Vagina (tissue), 2 donors: ENCODE measurements around the gene CBX4. TPM values are rescaled to one million over a fixed set of nuclear protein-coding genes. Genes with fewer than 3 reads are reported as not detected.
A peak's percentile ranks its signal among the peaks of the same experiment; 100 is the strongest.

Experiments used
- DNase-seq, 2 donors: peaks; one replicate each; pipeline ENCODE4 v3.0.0-alpha.2; 2017; ENCODE audit errors: extremely low spot score in 2 of 2
- H3K27ac ChIP-seq: fragments of 200-600 bp; sonication (generic); one replicate; pipeline ENCODE4 v1.5.1; 2019
- H3K27me3 ChIP-seq: fragments of 200-600 bp; sonication (generic); one replicate; pipeline ENCODE4 v1.5.1; 2019
- H3K36me3 ChIP-seq, 2 donors: fragments of 200-600 bp; sonication (generic); one replicate each; pipeline ENCODE4 v1.5.1; 2017 to 2019
- H3K4me1 ChIP-seq: fragments of 200-600 bp; sonication (generic); one replicate; pipeline ENCODE4 v1.5.1; 2019
- H3K4me3 ChIP-seq, 2 donors: fragments of 200-600 bp; sonication (generic); 1 replicate in 1 of 2; 2 replicates in 1 of 2; pipeline ENCODE4 v1.5.1; 2016 to 2019
- H3K9me3 ChIP-seq: fragments of 200-600 bp; sonication (generic); one replicate; pipeline ENCODE4 v1.5.1; 2019
- CTCF ChIP-seq, 3 experiments: fragments of 450-650 bp in 2 of 3; fragments of 200-600 bp in 1 of 3; sonication (generic) in 1 of 3; IDR thresholded peaks; one replicate each; pipeline ENCODE4 v1.5.1; 2017 to 2019; ENCODE audit warnings: antibody characterized with exemption in 3 of 3, mild to moderate bottlenecking in 2 of 3, moderate library complexity in 2 of 3
- POLR2A ChIP-seq, 2 donors: fragments of 450-650 bp; IDR thresholded peaks; one replicate each; pipeline ENCODE4 v1.6.1; 2017; ENCODE audit warnings: antibody characterized with exemption in 2 of 2, mild to moderate bottlenecking in 2 of 2, moderate library complexity in 2 of 2
- POLR2AphosphoS5 ChIP-seq, 2 donors: sonication (generic); formaldehyde crosslinking; IDR thresholded peaks; one replicate each; pipeline ENCODE4 v1.9.0; 2017; ENCODE audit warnings: antibody characterized with exemption in 2 of 2, mild to moderate bottlenecking in 2 of 2, low read depth in 1 of 2; ENCODE audit not compliant: insufficient read depth in 1 of 2
- intact Hi-C: fragments of 100-400 bp; cut with DNase I; formaldehyde crosslinking; loops from one replicate; pipeline ENCODE4 v1.15.1; 2023
- total RNA-seq: library from RNA; depleted of rRNA; stranded (reverse); fragments of >200 nt; gene quantifications from one replicate; pipeline ENCODE4 v1.2.3, GENCODE V29; 2016

Gene CBX4
- total RNA-seq, 1 donor from 2014 or later = 13.0 TPM

GRCh38 chr17:79811868-79812352, 27.3 kb downstream of the CBX4 start:
- no peak for TF ChIP-seq POLR2AphosphoS5 (IDR thresholded peaks at IDR 0.05; ENCODE audit: insufficient read depth in 1 of 2, low read depth in 1 of 2)
- DNase-seq = no peak
- Histone ChIP-seq H3K4me1 (peaks cover 52% of the 10 kb centered on the region), H3K27ac (no peak overlapping the region), H3K4me3 (peak overlapping the region in 1 of 2 donors; percentile 10), H3K27me3 (peaks cover 47% of the 10 kb centered on the region), H3K9me3 (no peaks in the 10 kb centered on the region), H3K36me3 (no peaks in the 10 kb centered on the region)
- intact Hi-C loops = no loop called here

GRCh38 chr17:79811011-79811867, 28.0 kb downstream of the CBX4 start:
- Histone ChIP-seq H3K4me1 (peaks cover 52% of the 10 kb centered on the region), H3K9me3 (no peaks in the 10 kb centered on the region), H3K36me3 (no peaks in the 10 kb centered on the region), H3K27ac (no peak overlapping the region), H3K27me3 (peaks cover 48% of the 10 kb centered on the region), H3K4me3 (peak overlapping the region in 1 of 2 donors; percentile 10)
- DNase-seq = no peak
- intact Hi-C loops = no loop called here
- no peak for TF ChIP-seq POLR2A (IDR thresholded peaks at IDR 0.05)
- TF ChIP-seq POLR2AphosphoS5 (IDR thresholded peaks at IDR 0.05; ENCODE audit: insufficient read depth in 1 of 2, low read depth in 1 of 2) = no peak
- TF ChIP-seq CTCF (IDR thresholded peaks at IDR 0.05) = peak in 1 of 3 experiments; percentile 3

GRCh38 chr17:79810130-79811010, 28.9 kb downstream of the CBX4 start:
- Histone ChIP-seq H3K27ac (no peak overlapping the region), H3K9me3 (no peaks in the 10 kb centered on the region), H3K4me1 (peaks cover 47% of the 10 kb centered on the region), H3K27me3 (peaks cover 49% of the 10 kb centered on the region), H3K36me3 (no peaks in the 10 kb centered on the region), H3K4me3 (peak overlapping the region in 1 of 2 donors; percentile 19)
- TF ChIP-seq CTCF (IDR thresholded peaks at IDR 0.05) = no peak
- TF ChIP-seq POLR2AphosphoS5 (IDR thresholded peaks at IDR 0.05; ENCODE audit: insufficient read depth in 1 of 2, low read depth in 1 of 2) = no peak
- no peak for TF ChIP-seq POLR2A (IDR thresholded peaks at IDR 0.05)
- no peak for DNase-seq
- intact Hi-C loops = no loop called here

- peaks cover 39% of the 10 kb centered on the region for H3K4me1 ChIP-seq
- TF ChIP-seq POLR2A (IDR thresholded peaks at IDR 0.05) = no peak
- no peak for TF ChIP-seq POLR2AphosphoS5 (IDR thresholded peaks at IDR 0.05; ENCODE audit: insufficient read depth in 1 of 2, low read depth in 1 of 2)
- TF ChIP-seq CTCF (IDR thresholded peaks at IDR 0.05) = no peak
- intact Hi-C loops = no loop called here
- no peaks in the 10 kb centered on the region for H3K9me3 ChIP-seq
- H3K4me3 ChIP-seq = peak overlapping the region in 1 of 2 donors; percentile 19
- H3K27me3 ChIP-seq = peaks cover 41% of the 10 kb centered on the region
- no peaks in the 10 kb centered on the region for H3K36me3 ChIP-seq
- no peak overlapping the region for H3K27ac ChIP-seq
- no peak for DNase-seq
Observed at GRCh38 chr17:79809530-79810129, 29.6 kb downstream of the CBX4 start.
